WTC11 (cell line): ENCODE measurements around the gene FIGNL2. TPM values are rescaled to one million over a fixed set of nuclear protein-coding genes. Genes with fewer than 3 reads are reported as not detected.
"Not testable (repeated sequence)": the region's sequence is repeated elsewhere in the genome, so short reads cannot be mapped to it uniquely, and the experiment has no call there.

Source experiments
- ATAC-seq: fragments of 200-7000 bp; cut with Tn5 transposase; 2 replicates; pipeline ENCODE4 v1.10.0; 2021; ENCODE audit warnings: mild to moderate bottlenecking, moderate library complexity
- CTCF ChIA-PET: fragments of 300-600 bp; sonication (Branson Sonifier 250); formaldehyde crosslinking; loops from one replicate; lab custom pipeline; 2021; ENCODE audit warnings: antibody characterized with exemption; lab: Charles Lee
- POLR2A ChIA-PET: fragments of 350-600 bp; sonication (Branson Sonifier 250); formaldehyde crosslinking; loops from one replicate; lab custom pipeline; 2021; ENCODE audit warnings: antibody characterized with exemption; lab: Charles Lee
- DNase-seq: peaks from one replicate; pipeline ENCODE4 v3.0.0; 2021; ENCODE audit warnings: low spot score
- H3K27ac Mint-ChIP-seq: 2 replicates; pipeline ENCODE4 v1.8.0; 2021; ENCODE audit warnings: mixed read lengths
- H3K27me3 Mint-ChIP-seq: 2 replicates; pipeline ENCODE4 v1.8.0; 2021; ENCODE audit warnings: low read depth, mild to moderate bottlenecking, moderate library complexity, mixed read lengths
- H3K36me3 Mint-ChIP-seq: 2 replicates; pipeline ENCODE4 v1.8.0; 2021; ENCODE audit warnings: mixed read lengths
- H3K4me1 Mint-ChIP-seq: 2 replicates; pipeline ENCODE4 v1.8.0; 2022; ENCODE audit warnings: mixed read lengths
- H3K4me3 Mint-ChIP-seq: 2 replicates; pipeline ENCODE4 v1.8.0; 2021; ENCODE audit warnings: mild to moderate bottlenecking, moderate library complexity, mixed read lengths
- H3K9me3 Mint-ChIP-seq: 2 replicates; pipeline ENCODE4 v1.8.0; 2021; ENCODE audit warnings: mixed read lengths
- ATF1 ChIP-seq: sonication (generic); formaldehyde crosslinking; IDR thresholded peaks from 2 replicates; pipeline ENCODE4 v1.8.1; 2023; ENCODE audit warnings: mild to moderate bottlenecking, moderate library complexity, missing genetic modification reagents
- OVOL2 ChIP-seq: fragments of 250-450 bp; sonication (Bioruptor Pico); IDR thresholded peaks from 2 replicates; pipeline ENCODE4 v1.9.0; 2021; ENCODE audit warnings: mild to moderate bottlenecking, borderline replicate concordance
- RELA ChIP-seq: sonication (generic); formaldehyde crosslinking; IDR thresholded peaks from 2 replicates; pipeline ENCODE4 v1.8.1; 2022; ENCODE audit warnings: missing genetic modification reagents, mild to moderate bottlenecking, borderline replicate concordance
- ZBTB21 ChIP-seq: sonication (generic); formaldehyde crosslinking; IDR thresholded peaks from 2 replicates; pipeline ENCODE4 v1.8.1; 2023; ENCODE audit warnings: mild to moderate bottlenecking, missing genetic modification reagents, borderline replicate concordance
- ZNF121 ChIP-seq: sonication (generic); formaldehyde crosslinking; IDR thresholded peaks from 2 replicates; pipeline ENCODE4 v1.8.0; 2023; ENCODE audit warnings: missing genetic modification reagents
- ZNF138 ChIP-seq: sonication (generic); formaldehyde crosslinking; conservative IDR thresholded peaks from 2 replicates; pipeline ENCODE4 v1.8.1; 2022; ENCODE audit warnings: mild to moderate bottlenecking, moderate library complexity, missing genetic modification reagents
- ZNF396 ChIP-seq: fragments of 250-450 bp; sonication (Bioruptor Pico); IDR thresholded peaks from 2 replicates; pipeline ENCODE4 v1.8.0; 2021; ENCODE audit warnings: mild to moderate bottlenecking, moderate library complexity, borderline replicate concordance
- total RNA-seq: library from RNA; stranded (reverse); gene quantifications from 3 replicates; pipeline ENCODE4 v1.2.3, GENCODE V29; 2021
- TF ChIP-seq, protein P1 (sequence below): sonication (generic); formaldehyde crosslinking; IDR thresholded peaks from 2 replicates; pipeline ENCODE4 v1.8.0; 2022; ENCODE audit warnings: mild to moderate bottlenecking, missing genetic modification reagents
- TF ChIP-seq, protein P2 (sequence below): sonication (generic); formaldehyde crosslinking; IDR thresholded peaks from 2 replicates; pipeline ENCODE4 v1.8.0; 2023; ENCODE audit warnings: mild to moderate bottlenecking, missing genetic modification reagents
- TF ChIP-seq, protein P3 (sequence below): fragments of 250-450 bp; sonication (Bioruptor Pico); conservative IDR thresholded peaks from 2 replicates; pipeline ENCODE4 v1.9.0; 2021; ENCODE audit warnings: mild to moderate bottlenecking
- TF ChIP-seq, protein P4 (sequence below): fragments of 250-450 bp; sonication (Bioruptor Pico); IDR thresholded peaks from 2 replicates; pipeline ENCODE4 v1.9.0; 2021; ENCODE audit warnings: mild to moderate bottlenecking, borderline replicate concordance

The FIGNL2 gene
- total RNA-seq, 1 experiment from 2014 or later: 9.9 TPM

DNA sequence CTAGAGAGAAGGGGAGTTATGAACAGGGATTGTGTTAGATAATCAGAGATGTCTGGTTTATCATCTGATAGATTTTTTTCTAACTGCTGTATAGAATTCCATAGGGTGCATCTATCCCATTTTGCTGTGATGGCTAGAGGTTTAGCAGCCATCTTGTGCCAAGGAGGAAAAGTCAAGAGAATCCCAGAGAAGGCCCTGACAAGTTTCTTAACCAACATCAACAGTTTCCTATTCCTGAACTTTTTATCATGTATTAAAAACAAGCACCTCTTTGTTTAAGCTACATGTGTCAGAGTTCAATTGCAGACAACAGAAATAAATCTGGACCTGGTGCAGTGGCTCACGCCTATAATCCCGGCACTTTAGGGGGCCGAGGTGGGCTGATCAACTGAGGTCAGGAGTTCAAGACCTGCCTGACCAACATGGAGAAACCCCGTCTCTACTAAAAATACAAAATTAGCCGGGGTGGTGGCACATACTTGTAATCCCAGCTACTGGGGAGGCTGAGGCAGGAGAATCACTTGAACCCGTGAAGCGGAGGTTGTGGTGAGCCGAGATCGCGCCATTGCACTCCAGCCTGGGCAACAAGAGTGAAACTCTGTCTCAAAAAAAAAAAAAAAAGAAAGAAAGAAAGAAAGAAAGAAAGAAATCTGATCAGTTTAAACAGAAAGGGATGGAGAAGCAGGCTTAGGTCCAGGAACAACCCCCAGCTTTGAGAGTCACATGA lies 36.9 kb upstream of the FIGNL2 start:
- not testable (repeated sequence) for H3K4me3 Mint-ChIP-seq, DNase-seq, H3K36me3 Mint-ChIP-seq, H3K27ac Mint-ChIP-seq, ATAC-seq, H3K9me3 Mint-ChIP-seq
- Mint-ChIP-seq H3K27me3 (peaks cover 16% of the 10 kb centered on the region), H3K4me1 (peaks cover 25% of the 10 kb centered on the region)
- POLR2A ChIA-PET: interaction anchor here (0.6 kb wide), 1 partner anchor 1676 kb away, joined by 6 read pairs; no protein-coding TSS in a partner anchor
- CTCF ChIA-PET: interaction anchor here (0.7 to 4.1 kb wide), 12 partner anchors 9 to 137 kb away, joined by 3 to 20 read pairs (median 5); no protein-coding TSS in a partner anchor

DNA sequence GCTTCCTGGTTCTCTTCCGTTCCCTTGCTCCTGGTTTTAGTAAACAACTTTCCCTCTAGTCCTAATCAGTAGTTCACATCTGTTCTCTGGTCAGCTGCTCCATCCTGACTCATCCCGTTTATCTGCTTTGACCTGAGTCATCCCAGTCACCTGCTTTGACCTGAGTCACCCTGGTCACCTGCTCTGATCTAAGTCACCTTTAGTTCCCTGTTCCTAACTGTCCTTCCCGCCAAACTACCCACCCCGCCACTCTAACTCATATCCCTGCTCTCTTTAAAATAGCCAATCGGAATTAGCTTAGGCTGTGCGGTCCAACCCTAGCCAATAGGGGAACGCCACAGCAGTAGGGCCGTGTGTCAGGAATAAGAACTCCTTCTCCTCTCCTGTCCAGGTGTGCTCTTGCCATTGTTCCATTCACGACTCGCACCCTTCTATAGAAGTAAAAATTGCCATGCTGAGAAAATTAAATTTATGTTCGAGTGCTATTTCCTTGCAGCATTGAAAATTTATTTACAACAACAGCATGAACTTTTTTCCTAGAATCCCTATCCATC lies 36.2 kb upstream of the FIGNL2 start:
- Mint-ChIP-seq H3K4me3 (no peak overlapping the region), H3K36me3 (no peaks in the 10 kb centered on the region), H3K27me3 (peaks cover 16% of the 10 kb centered on the region), H3K9me3 (peaks cover 6% of the 10 kb centered on the region), H3K27ac (no peak overlapping the region), H3K4me1 (peaks cover 20% of the 10 kb centered on the region)
- CTCF ChIA-PET: interaction anchor here (1.6 to 4.1 kb wide), 3 partner anchors 10 to 64 kb away, joined by 5 to 20 read pairs (median 6); no protein-coding TSS in a partner anchor
- DNase-seq: no peak
- POLR2A ChIA-PET: no interaction called here
- TF ChIP-seq ZNF121 (CRISPR knock-in tag): no peak
- no peak for TF ChIP-seq ZNF396
- no peak for TF ChIP-seq ZBTB21 (CRISPR knock-in tag)
- no peak for TF ChIP-seq ATF1
- TF ChIP-seq, protein P1, sequence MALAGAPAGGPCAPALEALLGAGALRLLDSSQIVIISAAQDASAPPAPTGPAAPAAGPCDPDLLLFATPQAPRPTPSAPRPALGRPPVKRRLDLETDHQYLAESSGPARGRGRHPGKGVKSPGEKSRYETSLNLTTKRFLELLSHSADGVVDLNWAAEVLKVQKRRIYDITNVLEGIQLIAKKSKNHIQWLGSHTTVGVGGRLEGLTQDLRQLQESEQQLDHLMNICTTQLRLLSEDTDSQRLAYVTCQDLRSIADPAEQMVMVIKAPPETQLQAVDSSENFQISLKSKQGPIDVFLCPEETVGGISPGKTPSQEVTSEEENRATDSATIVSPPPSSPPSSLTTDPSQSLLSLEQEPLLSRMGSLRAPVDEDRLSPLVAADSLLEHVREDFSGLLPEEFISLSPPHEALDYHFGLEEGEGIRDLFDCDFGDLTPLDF: no peak
- no peak for TF ChIP-seq OVOL2
- no peak for TF ChIP-seq RELA
- no peak for ATAC-seq

DNA sequence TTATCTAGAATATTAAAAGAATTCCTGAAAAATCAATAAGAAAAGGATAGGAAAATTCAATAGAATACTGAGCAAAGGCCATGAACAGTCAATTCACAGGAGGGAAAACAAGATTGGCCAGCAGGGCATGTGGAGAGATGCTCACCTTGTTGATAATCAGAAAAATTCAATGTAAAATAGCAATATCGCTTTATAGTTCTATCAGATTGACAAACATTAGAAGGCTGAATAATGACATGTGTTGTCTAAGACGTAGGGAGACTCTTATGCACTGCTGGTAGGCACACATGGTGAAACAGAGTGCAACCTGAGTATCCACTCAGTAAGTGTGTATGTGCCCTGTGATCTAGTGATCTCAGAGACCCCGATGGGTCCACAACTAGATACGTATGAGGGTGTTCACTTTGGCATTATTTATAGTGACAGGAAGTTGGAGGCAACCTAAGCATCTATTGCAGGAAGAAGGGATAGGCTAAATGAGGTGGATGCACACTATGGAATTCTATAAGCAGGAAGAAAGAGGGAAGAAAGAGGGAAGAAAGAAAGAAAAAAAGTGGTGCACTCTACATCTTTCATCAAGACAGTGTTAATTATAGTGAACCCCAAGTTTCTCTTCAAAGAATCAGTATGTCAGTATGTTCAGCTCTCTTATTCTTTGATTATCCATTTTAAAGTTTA lies 35.6 kb upstream of the FIGNL2 start:
- ChIA-PET POLR2A (no interaction called here), CTCF (interaction anchor here (1.6 to 4.1 kb wide), 2 partner anchors 9 to 10 kb away, joined by 5 to 20 read pairs; no protein-coding TSS in a partner anchor)
- Mint-ChIP-seq H3K36me3 (no peaks in the 10 kb centered on the region), H3K9me3 (peaks cover 6% of the 10 kb centered on the region), H3K27ac (no peak overlapping the region), H3K27me3 (peaks cover 14% of the 10 kb centered on the region), H3K4me1 (peaks cover 15% of the 10 kb centered on the region), H3K4me3 (no peak overlapping the region)
- TF ChIP-seq, protein P2, sequence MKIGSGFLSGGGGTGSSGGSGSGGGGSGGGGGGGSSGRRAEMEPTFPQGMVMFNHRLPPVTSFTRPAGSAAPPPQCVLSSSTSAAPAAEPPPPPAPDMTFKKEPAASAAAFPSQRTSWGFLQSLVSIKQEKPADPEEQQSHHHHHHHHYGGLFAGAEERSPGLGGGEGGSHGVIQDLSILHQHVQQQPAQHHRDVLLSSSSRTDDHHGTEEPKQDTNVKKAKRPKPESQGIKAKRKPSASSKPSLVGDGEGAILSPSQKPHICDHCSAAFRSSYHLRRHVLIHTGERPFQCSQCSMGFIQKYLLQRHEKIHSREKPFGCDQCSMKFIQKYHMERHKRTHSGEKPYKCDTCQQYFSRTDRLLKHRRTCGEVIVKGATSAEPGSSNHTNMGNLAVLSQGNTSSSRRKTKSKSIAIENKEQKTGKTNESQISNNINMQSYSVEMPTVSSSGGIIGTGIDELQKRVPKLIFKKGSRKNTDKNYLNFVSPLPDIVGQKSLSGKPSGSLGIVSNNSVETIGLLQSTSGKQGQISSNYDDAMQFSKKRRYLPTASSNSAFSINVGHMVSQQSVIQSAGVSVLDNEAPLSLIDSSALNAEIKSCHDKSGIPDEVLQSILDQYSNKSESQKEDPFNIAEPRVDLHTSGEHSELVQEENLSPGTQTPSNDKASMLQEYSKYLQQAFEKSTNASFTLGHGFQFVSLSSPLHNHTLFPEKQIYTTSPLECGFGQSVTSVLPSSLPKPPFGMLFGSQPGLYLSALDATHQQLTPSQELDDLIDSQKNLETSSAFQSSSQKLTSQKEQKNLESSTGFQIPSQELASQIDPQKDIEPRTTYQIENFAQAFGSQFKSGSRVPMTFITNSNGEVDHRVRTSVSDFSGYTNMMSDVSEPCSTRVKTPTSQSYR: no peak
- TF ChIP-seq, protein P3, sequence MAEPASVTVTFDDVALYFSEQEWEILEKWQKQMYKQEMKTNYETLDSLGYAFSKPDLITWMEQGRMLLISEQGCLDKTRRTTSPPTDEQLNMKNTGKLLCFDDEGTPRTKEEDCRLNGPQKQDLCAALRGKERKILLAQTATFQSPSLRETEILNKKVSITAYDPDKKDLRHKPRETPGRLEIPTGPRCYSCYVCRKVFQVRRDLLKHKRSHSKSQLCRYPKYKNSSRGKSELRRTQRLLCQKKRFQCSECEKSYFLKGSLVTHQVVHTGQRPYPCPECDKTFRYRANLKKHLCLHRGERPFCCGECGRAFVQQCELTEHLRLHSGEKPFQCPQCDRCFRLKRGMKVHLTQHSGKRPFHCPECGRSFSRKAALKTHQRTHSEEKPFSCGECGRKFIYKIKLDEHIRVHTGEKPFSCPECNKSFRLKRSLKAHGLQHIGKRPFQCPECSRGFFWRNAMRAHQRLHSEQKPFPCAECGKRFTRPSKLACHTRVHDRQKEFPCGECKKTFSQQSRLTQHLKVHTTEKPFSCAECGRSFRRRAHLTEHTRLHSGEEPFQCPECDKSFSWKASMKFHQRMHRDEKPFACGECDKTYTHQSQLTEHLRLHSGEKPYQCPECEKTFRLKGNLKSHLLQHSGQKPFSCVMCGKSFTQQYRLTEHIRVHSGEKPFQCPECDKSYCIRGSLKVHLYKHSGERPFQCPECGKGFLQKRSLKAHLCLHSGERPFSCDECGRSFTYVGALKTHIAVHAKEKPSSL (CRISPR knock-in tag): no peak
- DNase-seq (no peak), ATAC-seq (no peak)

DNA sequence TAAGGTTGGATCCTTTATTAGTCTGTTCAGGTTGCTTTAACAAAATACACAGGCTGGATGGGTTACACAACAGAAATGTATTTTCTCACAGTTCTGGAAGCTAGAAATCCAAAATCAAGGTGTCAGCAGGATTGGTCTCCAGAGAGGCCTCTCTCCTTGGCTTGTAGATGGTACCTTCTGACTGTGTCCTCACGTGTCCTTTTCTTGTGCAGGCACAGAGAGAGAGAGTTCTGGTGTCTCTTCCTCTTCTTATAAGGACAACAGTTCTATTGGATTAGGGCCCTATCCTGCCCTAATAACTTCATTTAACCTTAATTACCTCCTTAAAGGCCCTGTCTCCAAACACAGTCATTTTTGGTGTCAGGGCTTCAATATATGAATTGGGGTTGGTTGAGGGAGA lies 34.8 kb upstream of the FIGNL2 start:
- H3K27me3 Mint-ChIP-seq: peaks cover 6% of the 10 kb centered on the region
- peaks cover 10% of the 10 kb centered on the region for H3K4me1 Mint-ChIP-seq
- no peak for DNase-seq
- TF ChIP-seq ZNF138 (CRISPR knock-in tag): no peak
- TF ChIP-seq, protein P4, sequence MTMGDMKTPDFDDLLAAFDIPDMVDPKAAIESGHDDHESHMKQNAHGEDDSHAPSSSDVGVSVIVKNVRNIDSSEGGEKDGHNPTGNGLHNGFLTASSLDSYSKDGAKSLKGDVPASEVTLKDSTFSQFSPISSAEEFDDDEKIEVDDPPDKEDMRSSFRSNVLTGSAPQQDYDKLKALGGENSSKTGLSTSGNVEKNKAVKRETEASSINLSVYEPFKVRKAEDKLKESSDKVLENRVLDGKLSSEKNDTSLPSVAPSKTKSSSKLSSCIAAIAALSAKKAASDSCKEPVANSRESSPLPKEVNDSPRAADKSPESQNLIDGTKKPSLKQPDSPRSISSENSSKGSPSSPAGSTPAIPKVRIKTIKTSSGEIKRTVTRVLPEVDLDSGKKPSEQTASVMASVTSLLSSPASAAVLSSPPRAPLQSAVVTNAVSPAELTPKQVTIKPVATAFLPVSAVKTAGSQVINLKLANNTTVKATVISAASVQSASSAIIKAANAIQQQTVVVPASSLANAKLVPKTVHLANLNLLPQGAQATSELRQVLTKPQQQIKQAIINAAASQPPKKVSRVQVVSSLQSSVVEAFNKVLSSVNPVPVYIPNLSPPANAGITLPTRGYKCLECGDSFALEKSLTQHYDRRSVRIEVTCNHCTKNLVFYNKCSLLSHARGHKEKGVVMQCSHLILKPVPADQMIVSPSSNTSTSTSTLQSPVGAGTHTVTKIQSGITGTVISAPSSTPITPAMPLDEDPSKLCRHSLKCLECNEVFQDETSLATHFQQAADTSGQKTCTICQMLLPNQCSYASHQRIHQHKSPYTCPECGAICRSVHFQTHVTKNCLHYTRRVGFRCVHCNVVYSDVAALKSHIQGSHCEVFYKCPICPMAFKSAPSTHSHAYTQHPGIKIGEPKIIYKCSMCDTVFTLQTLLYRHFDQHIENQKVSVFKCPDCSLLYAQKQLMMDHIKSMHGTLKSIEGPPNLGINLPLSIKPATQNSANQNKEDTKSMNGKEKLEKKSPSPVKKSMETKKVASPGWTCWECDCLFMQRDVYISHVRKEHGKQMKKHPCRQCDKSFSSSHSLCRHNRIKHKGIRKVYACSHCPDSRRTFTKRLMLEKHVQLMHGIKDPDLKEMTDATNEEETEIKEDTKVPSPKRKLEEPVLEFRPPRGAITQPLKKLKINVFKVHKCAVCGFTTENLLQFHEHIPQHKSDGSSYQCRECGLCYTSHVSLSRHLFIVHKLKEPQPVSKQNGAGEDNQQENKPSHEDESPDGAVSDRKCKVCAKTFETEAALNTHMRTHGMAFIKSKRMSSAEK (CRISPR knock-in tag): no peak
- TF ChIP-seq, all 79 proteins: peak for 0
- CTCF ChIA-PET: interaction anchor here (4.1 kb wide), 1 partner anchor 8 kb away, joined by 20 read pairs; no protein-coding TSS in a partner anchor
- no peaks in the 10 kb centered on the region for H3K36me3 Mint-ChIP-seq
- H3K4me3 Mint-ChIP-seq: no peak overlapping the region
- no peak for ATAC-seq
- peaks cover 6% of the 10 kb centered on the region for H3K9me3 Mint-ChIP-seq
- H3K27ac Mint-ChIP-seq: no peak overlapping the region
- POLR2A ChIA-PET: no interaction called here
